ENCODE measurements around the gene AP5S1.

The AP5S1 gene, protein sequence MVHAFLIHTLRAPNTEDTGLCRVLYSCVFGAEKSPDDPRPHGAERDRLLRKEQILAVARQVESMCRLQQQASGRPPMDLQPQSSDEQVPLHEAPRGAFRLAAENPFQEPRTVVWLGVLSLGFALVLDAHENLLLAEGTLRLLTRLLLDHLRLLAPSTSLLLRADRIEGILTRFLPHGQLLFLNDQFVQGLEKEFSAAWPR

DNA sequence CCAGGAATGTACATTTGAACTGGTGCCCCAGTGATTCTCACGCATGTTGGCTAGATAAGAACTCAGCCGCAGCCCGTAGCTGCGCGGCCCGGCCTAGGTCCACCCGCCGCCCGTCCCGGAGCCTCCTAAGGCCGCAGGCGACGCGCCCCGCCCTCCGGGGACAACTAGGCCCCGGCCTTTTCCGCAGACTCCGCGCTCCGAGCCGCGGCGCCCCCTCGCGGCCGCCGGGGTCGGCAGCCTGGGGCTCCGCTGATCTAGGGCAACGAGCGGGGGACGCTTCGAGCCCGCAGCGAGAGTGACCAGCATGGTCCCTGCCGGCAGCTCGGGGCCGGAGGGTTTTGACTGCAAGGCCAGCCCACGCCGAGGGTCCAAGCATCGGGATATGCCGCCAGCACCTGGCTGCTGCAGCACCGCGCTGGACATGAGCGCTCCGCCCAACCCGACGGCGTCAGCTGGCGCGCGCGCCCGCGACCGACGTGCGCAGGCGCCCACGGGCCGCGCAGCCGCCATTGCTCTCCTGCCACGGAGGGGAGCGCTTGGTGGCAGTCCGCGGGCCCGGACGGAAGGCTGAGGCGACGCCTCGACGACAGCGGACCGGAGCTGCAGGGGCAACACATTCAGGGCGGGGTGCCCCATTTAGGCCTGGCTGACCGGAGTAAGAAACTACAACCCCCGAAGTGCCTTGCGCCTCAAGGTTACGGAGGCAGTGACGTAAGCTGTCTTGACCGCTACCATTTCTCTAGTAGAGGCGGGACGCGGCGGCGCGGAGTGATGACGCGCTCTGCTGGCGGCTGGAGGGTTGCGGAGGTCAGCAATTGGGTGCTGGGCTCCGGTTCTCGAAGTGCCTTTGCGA is at the start of gene AP5S1:
AP5S1 (plus strand) TSS at position 500 of the 853 bp plus-strand sequence. CDS start 1,571 bp downstream, outside the sequence.
- peak; percentile 98 for DNase-seq (ENCODE audit: low read depth, low spot score)

DNA sequence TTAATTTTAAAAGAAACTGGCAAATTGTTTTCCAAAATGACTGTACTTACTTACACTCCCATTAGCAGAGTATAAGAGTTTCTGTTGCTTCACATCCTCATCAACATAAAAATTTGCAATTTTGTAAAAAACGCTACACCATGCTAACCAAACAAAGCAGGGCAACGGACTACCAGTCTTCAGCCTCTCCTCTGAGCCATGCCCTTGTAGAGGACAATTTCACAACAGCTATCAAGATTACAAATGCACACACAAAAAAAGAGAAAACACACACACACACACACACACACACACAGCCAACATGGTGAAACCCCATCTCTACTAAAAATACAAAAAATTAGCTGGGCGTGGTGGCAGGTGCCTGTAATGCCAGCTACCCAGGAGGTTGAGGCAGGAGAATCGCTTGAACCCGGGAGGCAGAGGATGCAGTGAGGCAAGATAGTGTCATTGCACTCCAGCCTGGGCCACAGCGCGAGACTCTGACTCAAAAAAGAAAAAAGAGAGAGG is 48.7 kb upstream of the AP5S1 start:
- DNase-seq (ENCODE audit: low read depth, low spot score) = no peak

DNA sequence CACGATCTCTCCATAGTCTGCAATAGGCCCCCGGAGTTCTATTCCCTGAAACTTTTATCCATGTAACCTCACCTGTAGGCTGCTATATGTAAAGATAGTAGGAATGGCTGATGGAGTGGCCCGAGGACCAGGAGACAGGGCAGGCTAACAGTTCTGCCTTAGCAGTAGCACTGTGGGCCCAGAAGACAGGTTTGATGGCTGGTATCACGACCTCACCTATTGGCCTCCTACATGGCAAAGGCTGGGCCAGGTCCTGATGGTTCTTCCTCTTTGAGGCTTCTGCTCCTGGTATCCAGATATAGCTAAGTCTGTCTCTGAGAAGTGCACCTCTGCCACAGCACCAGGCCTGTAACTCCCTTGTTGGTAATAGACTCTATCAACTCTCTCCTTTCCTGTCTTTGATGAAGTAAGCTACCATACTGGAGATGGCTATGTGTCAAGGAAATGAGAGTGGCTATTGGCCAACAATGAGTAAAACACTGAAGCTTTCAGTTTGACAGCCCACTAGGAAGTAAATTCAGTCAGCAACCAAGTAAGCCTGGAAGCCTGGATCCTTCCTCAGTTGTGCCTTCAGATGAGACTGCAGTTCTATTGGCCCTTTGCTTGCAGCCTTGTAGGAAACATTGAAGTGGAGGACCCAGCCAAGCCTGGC is 44.8 kb upstream of the AP5S1 start:
- DNase-seq (ENCODE audit: low read depth, low spot score) = no peak

DNA sequence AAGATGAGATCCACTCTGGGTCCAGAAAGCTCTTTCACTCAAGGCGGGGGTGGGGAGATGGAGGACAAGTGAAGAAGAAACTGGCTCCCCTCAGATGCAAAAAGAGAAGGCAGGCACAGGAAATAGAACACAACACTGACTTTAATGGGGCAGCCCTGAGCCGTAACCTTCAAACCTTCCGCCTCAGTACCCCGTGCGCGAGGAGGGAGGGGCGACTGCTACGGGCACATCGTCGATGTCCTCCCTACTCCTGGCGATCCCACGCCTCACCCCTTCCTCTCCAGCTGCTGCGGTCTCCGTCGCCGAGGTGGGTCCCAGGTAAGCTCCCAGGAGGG is 43.0 kb upstream of the AP5S1 start:
- no peak for DNase-seq (ENCODE audit: low read depth, low spot score)

DNA sequence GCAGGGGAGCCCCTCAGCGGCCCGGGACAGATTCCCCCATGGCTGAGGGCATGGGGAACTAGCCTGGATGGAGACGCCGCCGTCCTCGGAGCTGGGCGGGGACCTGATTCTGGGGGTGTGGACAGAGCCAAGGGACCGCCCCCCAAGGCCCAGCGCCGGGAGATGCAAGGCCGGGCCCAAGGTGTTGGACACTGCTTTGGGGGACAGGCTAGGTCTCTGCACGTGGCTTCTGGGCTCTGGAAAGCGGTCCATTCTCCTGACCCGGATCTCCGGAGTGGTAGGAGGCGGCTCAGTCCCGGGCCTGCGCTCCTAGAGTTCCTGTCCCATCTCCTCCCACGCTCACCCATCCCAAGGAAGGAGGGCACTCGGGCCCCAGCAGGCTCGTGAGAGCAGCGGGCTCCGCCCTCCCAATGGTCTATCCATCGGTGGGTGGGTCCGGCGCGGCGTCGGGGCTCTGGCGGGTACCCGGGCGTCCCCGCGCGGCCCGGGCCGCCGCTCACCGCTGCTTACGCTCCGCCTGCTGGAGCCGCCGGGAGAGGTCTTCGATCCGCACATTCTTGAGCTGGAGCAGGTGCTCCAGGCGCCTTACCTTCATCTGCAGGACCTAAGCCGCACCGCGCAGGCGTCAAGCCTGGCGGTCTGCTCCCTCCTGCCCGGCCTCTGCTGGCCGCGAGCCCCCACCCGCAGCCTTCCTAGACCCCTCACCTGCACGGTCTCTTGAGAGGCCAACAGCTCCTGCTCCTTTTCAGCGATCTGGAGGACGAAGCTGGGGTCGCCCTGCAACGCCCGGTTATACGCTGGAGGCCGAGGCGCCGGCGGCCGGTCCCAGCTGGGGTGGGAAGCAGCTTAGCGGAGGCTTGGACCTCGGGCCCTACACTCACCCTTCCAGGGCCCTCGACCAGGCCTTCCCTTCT is 42.4 kb upstream of the AP5S1 start:
- DNase-seq (ENCODE audit: low read depth, low spot score) = peak; percentile 53

DNA sequence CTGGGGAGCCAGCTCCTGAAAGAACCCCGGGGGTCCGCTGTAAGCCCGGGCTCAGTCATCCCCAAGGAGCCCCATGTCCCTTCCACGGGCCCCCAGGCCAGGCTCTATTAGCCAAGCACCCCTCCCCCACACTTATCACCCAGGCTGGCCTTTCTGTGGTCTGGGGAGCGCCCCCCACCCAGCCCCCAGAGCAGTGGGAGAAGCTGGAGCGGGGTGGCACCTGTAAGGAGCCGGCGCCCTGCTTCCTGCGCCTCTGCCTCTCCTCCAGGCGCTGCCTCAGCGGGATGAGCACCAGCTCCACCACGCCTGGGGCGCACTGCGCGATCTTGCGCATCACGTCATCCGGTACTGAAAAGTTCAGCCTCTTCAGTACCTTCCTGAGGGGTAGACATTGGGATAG is 41.4 kb upstream of the AP5S1 start:
- no peak for DNase-seq (ENCODE audit: low read depth, low spot score)

DNA sequence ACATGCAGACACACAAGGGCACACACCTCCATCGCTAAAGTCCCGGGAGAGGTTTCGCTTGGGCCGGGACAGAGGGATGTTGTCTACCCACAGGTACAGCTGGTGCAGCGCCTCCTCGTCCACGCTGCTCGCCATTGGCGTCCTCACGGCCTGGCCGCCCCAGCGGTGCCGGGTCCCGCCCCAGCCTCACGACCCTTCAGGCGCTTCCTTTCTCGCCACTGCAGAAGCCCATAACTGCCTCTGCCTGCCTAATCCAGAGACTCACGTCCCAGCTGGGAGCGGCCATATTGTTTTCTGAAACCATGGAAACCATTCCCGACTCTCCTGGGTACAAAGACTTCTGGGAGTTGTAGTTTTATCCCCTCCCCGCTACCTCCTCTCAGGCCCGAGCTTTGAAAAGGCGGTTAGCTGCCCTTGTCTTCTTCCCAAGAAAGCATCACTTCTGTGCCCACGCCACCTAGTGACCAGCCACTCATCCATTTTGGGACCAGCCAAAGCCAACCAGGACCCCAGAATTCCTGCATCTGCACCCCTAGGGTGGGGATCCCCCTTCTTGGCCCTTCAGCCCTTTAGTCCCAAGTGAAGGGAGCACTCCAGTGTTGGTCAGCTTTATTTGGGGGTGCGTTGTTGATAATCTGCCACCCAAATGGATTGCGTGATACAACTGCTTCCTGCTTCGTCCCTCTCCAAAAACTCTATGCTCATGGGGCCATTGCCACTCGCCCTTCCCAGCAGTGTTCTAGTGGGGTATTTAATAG is 39.0 kb upstream of the AP5S1 start, which contains the start of gene SPEF1:
SPEF1 (minus strand) TSS at position 296 of the 758 bp plus-strand sequence; CDS start at position 135, 161 bp downstream.
- DNase-seq (ENCODE audit: low read depth, low spot score) = peak; percentile 94

DNA sequence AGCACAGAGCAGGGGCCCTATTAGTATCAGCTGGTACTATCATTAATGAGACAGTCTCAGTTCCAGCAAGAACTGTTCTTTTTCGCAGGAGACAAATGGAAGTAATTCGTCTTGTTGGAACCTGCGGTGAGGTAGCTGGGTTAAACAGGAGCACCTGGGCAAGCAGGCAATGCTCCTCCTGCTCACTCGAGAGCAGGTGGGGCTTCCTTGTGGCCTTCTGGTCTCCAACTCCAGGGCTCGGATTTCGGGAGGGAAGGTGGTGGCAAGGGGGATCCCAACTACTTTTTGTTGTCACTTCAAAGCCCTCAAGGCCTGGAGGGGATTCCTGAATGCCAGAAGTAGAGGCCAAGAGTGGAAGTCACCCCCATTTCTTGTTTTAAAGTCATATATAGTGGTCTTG is 37.8 kb upstream of the AP5S1 start:
- no peak for DNase-seq (ENCODE audit: low read depth, low spot score)

DNA sequence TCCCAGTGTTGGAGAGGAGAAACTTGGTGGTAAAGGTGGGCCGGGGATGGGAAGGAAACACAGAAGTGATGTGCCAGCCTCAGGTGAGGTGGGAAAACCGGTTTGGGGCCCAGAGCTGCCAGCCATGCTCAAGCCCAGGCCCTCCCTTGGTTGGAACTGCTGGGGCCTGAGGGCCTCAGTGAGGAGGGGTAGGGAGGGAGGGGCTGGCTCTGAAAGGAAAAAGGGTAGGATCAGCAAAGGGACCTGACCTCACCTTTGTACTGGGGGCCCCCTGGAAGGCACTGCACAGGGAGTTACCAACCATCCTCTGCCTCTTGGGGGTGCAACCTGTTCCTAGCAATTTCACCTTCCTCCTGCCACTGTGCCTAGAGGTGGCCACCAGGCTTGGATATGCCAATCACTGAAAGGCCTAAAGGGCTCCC is 37.3 kb upstream of the AP5S1 start:
- no peak for DNase-seq (ENCODE audit: low read depth, low spot score)

DNA sequence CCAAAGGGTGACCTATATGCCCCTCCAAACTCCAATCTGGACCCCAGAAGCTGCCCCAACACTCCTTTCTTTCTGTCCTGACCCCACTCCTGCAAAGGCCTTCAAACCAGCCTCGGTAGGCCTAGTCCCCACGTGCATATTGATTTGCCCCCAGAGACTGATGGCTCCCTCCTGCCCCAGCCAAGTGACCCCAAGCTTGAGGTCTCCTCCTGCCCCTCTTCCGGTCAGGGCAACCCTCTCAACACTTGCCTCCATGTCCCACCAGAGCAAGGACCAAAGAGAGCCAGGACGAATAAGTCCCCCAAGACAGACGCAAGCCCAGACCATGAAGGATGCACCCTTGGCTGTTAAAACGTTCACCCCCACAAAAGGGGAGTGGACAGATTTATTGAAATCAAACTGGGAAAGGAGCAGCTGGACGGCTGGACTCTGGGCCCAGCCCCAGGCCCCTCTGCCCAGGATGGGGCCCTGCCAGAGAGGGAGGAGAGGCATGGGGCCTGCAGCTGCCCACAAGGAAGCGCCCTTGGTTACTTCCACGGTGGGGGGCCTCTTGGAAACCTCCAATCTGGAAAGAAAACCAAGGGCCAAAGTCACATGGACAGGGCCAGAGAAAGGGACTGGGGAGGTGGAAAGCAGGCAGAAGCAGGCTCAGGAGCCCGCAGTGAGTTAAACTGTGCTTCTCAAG is 36.7 kb upstream of the AP5S1 start:
- no peak for DNase-seq (ENCODE audit: low read depth, low spot score)

DNA sequence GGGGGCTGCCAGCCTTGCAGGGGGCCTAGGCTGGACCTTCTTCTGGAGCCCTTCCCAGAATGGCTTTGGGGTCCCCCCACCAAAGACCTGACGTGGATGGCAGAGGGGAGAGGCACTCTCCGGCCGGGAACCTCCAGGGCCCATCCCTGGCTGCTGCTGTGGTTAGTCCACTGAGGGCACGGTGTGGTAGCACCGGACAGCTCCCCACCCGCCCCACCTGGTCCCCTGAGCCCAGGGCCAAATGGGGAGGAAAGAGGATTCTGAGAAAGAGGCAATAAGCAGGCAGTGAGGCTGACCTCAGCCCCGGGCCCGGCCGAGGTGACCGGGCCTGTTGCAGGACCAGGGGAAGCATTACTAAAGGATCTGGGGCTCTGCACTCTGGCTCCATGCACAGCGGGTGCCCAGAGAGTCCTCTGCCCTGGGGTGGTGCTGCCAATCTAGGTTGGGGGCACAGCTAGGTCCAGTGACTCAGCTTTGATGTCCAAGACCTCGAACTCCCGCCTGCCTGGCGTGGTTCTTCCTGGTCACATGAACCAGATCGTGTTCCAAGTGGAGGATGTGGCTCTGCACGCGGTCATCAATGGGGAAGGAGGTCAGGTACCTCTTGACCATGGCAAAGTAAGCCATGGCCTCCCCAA is 36.0 kb upstream of the AP5S1 start:
- DNase-seq (ENCODE audit: low read depth, low spot score) = no peak

DNA sequence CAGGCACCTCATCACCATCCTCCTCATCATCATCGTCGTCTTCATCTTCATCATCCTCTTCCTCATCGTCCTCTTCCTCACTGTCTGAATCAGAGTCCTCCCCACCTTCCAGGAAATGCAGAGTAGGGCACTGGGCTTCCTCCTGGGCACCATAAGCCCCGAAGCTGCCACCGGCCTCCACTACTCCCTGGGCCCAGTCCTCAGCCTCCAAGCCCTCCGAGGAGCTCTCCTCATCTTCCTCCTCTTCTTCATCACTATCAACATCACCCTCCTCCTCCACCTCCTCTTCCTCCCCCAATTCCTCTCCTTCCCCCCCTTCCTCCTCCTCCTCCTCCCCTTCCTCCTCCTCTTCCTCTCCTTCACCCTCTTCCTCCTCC is 35.5 kb upstream of the AP5S1 start:
- no peak for DNase-seq (ENCODE audit: low read depth, low spot score)

DNA sequence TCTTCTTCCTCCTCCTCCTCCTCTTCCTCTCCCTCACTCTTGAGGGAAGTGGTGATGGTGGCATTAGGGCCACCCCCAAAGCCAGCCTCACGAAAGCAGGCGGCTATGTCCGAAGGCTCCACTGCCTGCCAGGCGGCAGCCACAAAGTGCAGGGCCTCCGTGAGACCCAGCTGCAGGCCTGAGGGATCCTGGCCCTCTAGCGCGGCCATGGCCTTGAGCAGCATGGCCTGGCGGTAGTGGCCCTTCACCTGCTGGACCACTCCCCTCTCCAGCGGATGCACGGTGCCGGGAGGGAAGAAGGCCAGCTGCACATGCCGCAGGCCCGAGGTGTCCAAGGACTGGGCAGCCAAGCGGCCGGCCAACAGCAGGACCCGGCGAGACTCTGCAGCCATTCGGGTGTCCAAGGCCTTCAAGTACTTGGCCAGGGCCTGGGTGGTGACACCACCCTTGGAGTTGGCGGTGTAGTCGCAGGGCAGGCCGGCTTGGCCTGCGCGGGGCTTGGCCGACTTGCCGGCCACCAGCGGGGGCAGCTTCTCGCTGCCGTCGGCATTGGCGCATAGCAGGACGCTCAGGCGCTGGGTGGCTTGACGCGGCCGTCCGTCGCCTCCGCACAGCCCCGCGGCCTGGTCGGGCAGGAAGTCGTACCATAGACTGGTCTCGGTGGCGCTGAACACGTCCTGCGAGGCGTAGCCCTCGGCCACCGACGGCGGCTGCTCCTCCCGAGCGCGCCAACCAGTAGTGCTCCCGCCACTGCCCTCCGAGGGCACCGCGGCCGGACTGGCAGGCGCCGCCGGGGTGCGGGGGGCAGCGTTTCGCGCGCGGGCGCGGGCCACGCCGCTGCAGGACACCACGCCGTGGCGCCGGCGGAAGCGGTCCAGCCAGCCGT is 34.9 kb upstream of the AP5S1 start:
- DNase-seq (ENCODE audit: low read depth, low spot score) = peak; percentile 31

DNA sequence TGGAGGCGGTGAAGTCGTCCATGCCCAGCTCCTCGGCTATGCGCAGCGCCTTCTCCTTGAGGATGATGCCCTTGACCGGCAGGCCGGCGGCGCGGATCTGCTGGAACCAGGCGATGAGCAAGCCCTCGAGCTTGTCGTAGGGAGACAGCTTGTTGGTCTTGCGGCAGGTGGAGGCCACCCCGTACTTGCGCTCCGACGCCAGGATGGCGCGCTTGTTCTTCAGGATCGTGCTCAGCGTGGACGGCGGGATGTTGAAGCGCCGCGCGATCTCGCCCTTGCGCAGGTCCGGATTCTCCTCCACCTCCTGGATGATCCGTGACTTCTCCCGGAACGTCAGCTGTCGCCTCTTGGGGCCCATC is 34.2 kb upstream of the AP5S1 start:
- peak; percentile 78 for DNase-seq (ENCODE audit: low read depth, low spot score)

DNA sequence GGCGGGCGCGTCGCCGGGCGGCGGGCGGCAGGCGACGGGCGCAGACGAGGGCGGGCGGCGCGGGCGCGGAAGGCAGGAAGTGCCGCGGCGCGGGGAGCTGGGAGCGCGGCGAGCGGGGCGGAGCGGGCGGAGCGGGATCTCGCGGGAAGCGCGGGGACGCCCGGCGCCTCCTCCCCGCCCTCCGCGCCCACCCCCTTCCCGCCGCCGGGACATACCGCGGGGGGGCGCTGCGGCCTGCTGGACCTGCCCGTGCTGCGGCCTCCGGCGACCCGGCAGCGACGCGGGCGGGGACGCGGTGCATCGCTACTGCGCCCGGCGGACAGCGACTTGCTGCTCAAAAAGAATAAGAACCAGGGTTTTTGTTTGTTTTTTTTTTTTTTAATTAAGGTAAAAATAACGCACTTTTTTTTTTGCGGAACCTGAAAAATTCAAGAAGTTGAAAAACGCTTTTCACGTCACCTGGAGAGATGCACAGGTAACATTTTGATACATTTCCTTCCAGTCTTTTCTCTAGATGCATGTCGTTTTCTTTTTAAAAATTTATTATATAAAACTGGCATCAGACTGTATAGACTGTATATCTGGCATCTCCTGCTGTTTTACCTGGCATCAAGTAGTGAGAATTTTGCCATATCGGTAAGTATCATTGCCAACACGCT is 33.6 kb upstream of the AP5S1 start, which contains the start of gene CENPB:
CENPB (minus strand) TSS at position 76 of the 659 bp plus-strand sequence. CDS start 257 bp downstream, outside the sequence.
- peak; percentile 95 for DNase-seq (ENCODE audit: low read depth, low spot score)

DNA sequence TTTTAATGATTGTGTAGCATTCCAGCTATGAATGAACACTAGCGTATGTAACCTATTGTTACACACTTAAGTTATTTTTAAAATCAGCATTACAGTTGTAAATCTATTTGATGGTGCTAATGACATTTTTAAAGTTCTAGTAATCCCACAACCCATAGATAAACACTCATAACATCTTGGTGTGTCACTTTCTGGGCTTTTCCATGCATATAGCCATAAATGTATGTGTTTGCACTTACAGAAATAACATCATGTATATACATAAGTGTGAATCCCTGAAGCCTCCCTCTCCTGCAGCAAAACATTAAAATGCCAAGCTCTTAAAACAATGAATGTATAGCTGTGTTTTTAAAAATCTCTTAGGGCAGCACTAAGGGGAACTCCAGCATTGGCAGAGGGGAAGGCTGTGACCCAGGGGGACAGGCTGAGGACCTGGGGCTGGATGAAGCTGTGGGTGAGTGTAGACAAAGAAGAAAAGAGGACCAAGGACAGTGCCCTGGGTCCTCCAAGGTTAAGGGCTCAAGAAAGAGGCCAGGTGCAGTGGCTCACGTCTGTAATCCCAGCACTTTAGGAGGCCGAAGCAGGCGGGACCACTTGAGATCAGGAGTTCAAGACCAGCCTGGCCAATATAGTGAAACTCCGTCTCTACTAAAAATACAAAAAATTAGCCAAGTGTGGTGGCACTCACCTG is 32.9 kb upstream of the AP5S1 start:
- DNase-seq (ENCODE audit: low read depth, low spot score) = no peak

DNA sequence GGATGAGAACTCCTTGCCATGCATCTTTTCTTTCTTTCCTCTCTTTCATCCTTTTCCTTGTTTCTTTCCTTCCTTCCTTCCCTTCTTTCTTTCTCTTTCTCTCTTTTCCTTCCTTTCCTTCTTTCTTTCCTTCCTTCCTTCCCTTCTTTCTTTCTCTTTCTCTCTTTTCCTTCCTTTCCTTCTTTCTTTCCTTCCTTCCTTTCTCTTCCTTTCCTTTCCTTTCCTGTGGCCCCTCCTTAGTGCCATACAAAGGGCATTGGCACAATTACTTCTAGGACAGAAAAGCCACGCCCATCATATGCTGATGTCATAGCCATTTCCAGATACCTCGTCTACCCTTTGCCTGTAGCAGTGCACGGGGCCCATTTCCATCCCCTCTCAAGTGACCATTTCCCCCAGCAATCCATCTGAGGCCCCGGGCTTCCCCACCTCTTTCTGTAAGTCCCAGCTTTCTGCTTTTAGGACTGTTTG is 31.6 kb upstream of the AP5S1 start:
- no peak for DNase-seq (ENCODE audit: low read depth, low spot score)
